Transverse colon (tissue), 4 donors: ENCODE measurements around the gene NTRK3. TPM values are rescaled to one million over a fixed set of nuclear protein-coding genes. Genes with fewer than 3 reads are reported as not detected.

Experiments used
- DNase-seq: peaks from one replicate; pipeline ENCODE4 v3.0.0-alpha.2; 2019
- H3K27ac ChIP-seq, 4 donors: fragments of 200-600 bp; sonication (generic); 2 replicates each; pipeline ENCODE4 v1.5.1; 2016 to 2018; ENCODE audit warnings: inconsistent platforms in 4 of 4
- H3K27me3 ChIP-seq: fragments of 200-600 bp; sonication (generic); 2 replicates; pipeline ENCODE4 v1.5.1; 2017; ENCODE audit warnings: inconsistent platforms
- H3K36me3 ChIP-seq, 4 donors: fragments of 200-600 bp; sonication (generic); 2 replicates each; pipeline ENCODE4 v1.5.1; 2017 to 2019; ENCODE audit warnings: inconsistent platforms in 4 of 4
- H3K4me1 ChIP-seq, 4 donors: fragments of 200-600 bp; sonication (generic); 2 replicates each; pipeline ENCODE4 v1.5.1; 2017 to 2020; ENCODE audit warnings: inconsistent platforms in 4 of 4
- H3K4me3 ChIP-seq, 4 donors: fragments of 200-600 bp; sonication (generic); 1 replicate in 1 of 4; 2 replicates in 3 of 4; pipeline versions ENCODE4 v1.5.1 to v1.6.1; 2017 to 2019; ENCODE audit warnings: inconsistent platforms in 4 of 4
- H3K9me3 ChIP-seq, 2 donors: fragments of 200-600 bp; sonication (generic); 2 replicates each; pipeline ENCODE4 v1.5.1; 2017 to 2019; ENCODE audit warnings: inconsistent platforms in 2 of 2
- CTCF ChIP-seq, 5 experiments: fragments of 200-600 bp in 3 of 5; fragments of 450-650 bp in 2 of 5; sonication (generic) in 3 of 5; IDR thresholded peaks; 1 replicate in 2 of 5; 2 replicates in 3 of 5; pipeline ENCODE4 v1.5.1; 2016 to 2017; ENCODE audit warnings: antibody characterized with exemption in 5 of 5, inconsistent platforms in 3 of 5, mild to moderate bottlenecking in 2 of 5, moderate library complexity in 1 of 5
- EP300 ChIP-seq: sonication (generic); formaldehyde crosslinking; IDR thresholded peaks from one replicate; pipeline ENCODE4 v1.6.1; 2017; ENCODE audit warnings: antibody characterized with exemption, low read depth
- POLR2A ChIP-seq: fragments of 450-650 bp; IDR thresholded peaks from one replicate; pipeline ENCODE4 v1.6.1; 2016; ENCODE audit warnings: antibody characterized with exemption, mild to moderate bottlenecking, moderate library complexity
- POLR2AphosphoS5 ChIP-seq, 3 donors: sonication (generic); formaldehyde crosslinking; IDR thresholded peaks; one replicate each; pipeline ENCODE4 v1.6.1; 2016; ENCODE audit warnings: antibody characterized with exemption in 3 of 3
- WGBS, 2 donors: methylation state at CpG; one replicate each; pipeline ENCODE4 v1.1.5; 2018; ENCODE audit warnings: low coverage in 1 of 2; 5-methylcytosine and 5-hydroxymethylcytosine counted together
- in situ Hi-C, 4 donors: fragments of 200-750 bp; cut with MboI; loops; one replicate each; pipeline versions ENCODE4 v1.15.0 to v1.15.1; 2017; ENCODE audit warnings: low sequenced_read_pairs in 3 of 4, low pct_ligation_motif_present in 1 of 4, low pct_unique_long_range_greater_than_20kb in 1 of 4
- intact Hi-C: fragments of 100-400 bp; cut with DNase I; formaldehyde crosslinking; loops from one replicate; pipeline ENCODE4 v1.15.1; 2023; ENCODE audit warnings: low total_unique reads
- total RNA-seq, 4 donors: library from RNA; depleted of rRNA; stranded (reverse); fragments of >200 nt; gene quantifications; one replicate each; pipeline ENCODE4 v1.1.0, GENCODE V29; 2016

NTRK3 gene
- total RNA-seq, 4 donors from 2014 or later, result 1.1 to 2.8 (median 2.4) TPM

GRCh38 chr15:87896936-87897335 lies 359.6 kb downstream of the NTRK3 start:
- Histone ChIP-seq H3K36me3 (no peaks in the 10 kb centered on the region), H3K9me3 (no peaks in the 10 kb centered on the region), H3K27ac (no peak overlapping the region), H3K4me3 (no peak overlapping the region), H3K27me3 (no peaks in the 10 kb centered on the region), H3K4me1 (no peaks in the 10 kb centered on the region)
- DNase-seq, result no peak
- WGBS, 2 donors, result 55 to 74% methylated on average over 3 to 4 of the region's 4 CpGs
- intact Hi-C loops, result no loop called here
- TF ChIP-seq POLR2A (no peak), POLR2AphosphoS5 (IDR thresholded peaks at IDR 0.05) (no peak), EP300 (no peak), CTCF (IDR thresholded peaks at IDR 0.05) (no peak)
- in situ Hi-C loops, result no loop called here

- no peak for TF ChIP-seq POLR2A
- TF ChIP-seq EP300, result no peak
- TF ChIP-seq CTCF (IDR thresholded peaks at IDR 0.05), result no peak
- no peak for TF ChIP-seq POLR2AphosphoS5 (IDR thresholded peaks at IDR 0.05)
- DNase-seq, result no peak
- H3K4me1 ChIP-seq, result no peaks in the 10 kb centered on the region
- no peaks in the 10 kb centered on the region for H3K27me3 ChIP-seq
- H3K4me3 ChIP-seq, result no peak overlapping the region
- no peak overlapping the region for H3K27ac ChIP-seq
- peaks cover 0 to 3% of the 10 kb centered on the region in 2 donors for H3K9me3 ChIP-seq
- in situ Hi-C loops (no loop called here), intact Hi-C loops (no loop called here)
- 29 to 61% methylated on average over 1 of the region's 1 CpG for WGBS, 2 donors
- H3K36me3 ChIP-seq, result no peaks in the 10 kb centered on the region
Observed at GRCh38 chr15:87887177-87887576, 369.4 kb downstream of the NTRK3 start.

- H3K36me3 ChIP-seq, result no peaks in the 10 kb centered on the region
- no peak for DNase-seq
- no peaks in the 10 kb centered on the region for H3K4me1 ChIP-seq
- peaks cover 0 to 3% of the 10 kb centered on the region in 2 donors for H3K9me3 ChIP-seq
- H3K4me3 ChIP-seq, result no peak overlapping the region
- intact Hi-C loops, result no loop called here
- no peak overlapping the region for H3K27ac ChIP-seq
- TF ChIP-seq EP300, result no peak
- TF ChIP-seq POLR2AphosphoS5 (IDR thresholded peaks at IDR 0.05), result no peak
- no peak for TF ChIP-seq CTCF (IDR thresholded peaks at IDR 0.05)
- no peak for TF ChIP-seq POLR2A
- in situ Hi-C loops, result no loop called here
- 70% methylated on average over 1 of the region's 1 CpG; no CpG with 5 or more reads in 1 of the 2 donors for WGBS, 2 donors
- H3K27me3 ChIP-seq, result no peaks in the 10 kb centered on the region
Observed at GRCh38 chr15:87881026-87881425, 375.5 kb downstream of the NTRK3 start.

- no peak overlapping the region for H3K4me3 ChIP-seq
- H3K36me3 ChIP-seq, result no peaks in the 10 kb centered on the region
- H3K9me3 ChIP-seq, result no peaks in the 10 kb centered on the region
- DNase-seq, result no peak
- H3K27me3 ChIP-seq, result no peaks in the 10 kb centered on the region
- WGBS, 2 donors, result 52 to 80% methylated on average over 3 to 5 of the region's 5 CpGs
- in situ Hi-C loops, result no loop called here
- H3K4me1 ChIP-seq, result no peaks in the 10 kb centered on the region
- TF ChIP-seq CTCF (IDR thresholded peaks at IDR 0.05), result no peak
- no peak for TF ChIP-seq EP300
- TF ChIP-seq POLR2A, result no peak
- TF ChIP-seq POLR2AphosphoS5 (IDR thresholded peaks at IDR 0.05), result no peak
- no peak overlapping the region for H3K27ac ChIP-seq
- intact Hi-C loops, result no loop called here
Observed at GRCh38 chr15:87877822-87878542, 378.6 kb downstream of the NTRK3 start.
